Psoas muscle (tissue), 8 donors: Measurements from ENCODE around the gene SLC6A8. TPM values are rescaled to one million over a fixed set of nuclear protein-coding genes. Genes with fewer than 3 reads are reported as not detected.
A peak's percentile ranks its signal among the peaks of the same experiment; 100 is the strongest.

Source experiments
- ATAC-seq, 4 donors: fragments of 200-7000 bp; cut with Tn5 transposase; one replicate each; pipeline ENCODE4 v1.9.1; 2020; ENCODE audit warnings: moderate library complexity in 3 of 4, mild to moderate bottlenecking in 2 of 4
- DNase-seq, 2 donors: peaks; one replicate each; pipeline ENCODE4 v3.0.0-alpha.2; 2020
- H3K27ac ChIP-seq: fragments of 200-600 bp; one replicate; pipeline ENCODE4 v1.8.0; 2022
- H3K27me3 ChIP-seq, 3 donors: fragments of 200-600 bp in 1 of 3; one replicate each; pipeline versions ENCODE4 v1.6.1 to v1.8.0; 2013 to 2022; ENCODE audit warnings: low read length in 2 of 3, mild to moderate bottlenecking in 2 of 3, moderate library complexity in 1 of 3; ENCODE audit not compliant: insufficient read depth in 3 of 3
- H3K36me3 ChIP-seq, 2 donors: fragments of 200-600 bp in 1 of 2; one replicate each; pipeline versions ENCODE4 v1.6.1 to v1.8.0; 2013 to 2022; ENCODE audit warnings: low read depth in 1 of 2, mild to moderate bottlenecking in 1 of 2, moderate library complexity in 1 of 2; ENCODE audit not compliant: insufficient read depth in 1 of 2
- H3K4me1 ChIP-seq: fragments of 200-600 bp; one replicate; pipeline ENCODE4 v1.8.0; 2022
- H3K4me3 ChIP-seq: fragments of 200-600 bp; one replicate; pipeline ENCODE4 v1.8.0; 2022; ENCODE audit warnings: mild to moderate bottlenecking
- H3K9me3 ChIP-seq: fragments of 200-600 bp; one replicate; pipeline ENCODE4 v1.8.0; 2022
- WGBS, 3 donors: extraction: QIAGEN DNeasy Blood & Tissue Kit; methylation state at CpG; one replicate each; pipeline versions ENCODE4 v1.1.6 to v1.1.7; 2013; 5-methylcytosine and 5-hydroxymethylcytosine counted together
- intact Hi-C, 2 donors: fragments of 100-400 bp; cut with DNase I; formaldehyde crosslinking; loops; one replicate each; pipeline versions ENCODE4 v1.11.0 to v1.14.2; 2022
- polyA plus RNA-seq, 3 donors: library from polyadenylated mRNA; stranded (reverse); fragments of 200-250 nt; gene quantifications; one replicate each; pipeline ENCODE4 v1.2.3, GENCODE V29; 2013
- total RNA-seq, 4 donors: library from RNA; stranded (reverse); fragmentation: NEBNext Ultra II Directional in 2 of 4; extraction: Animal tissue kit (Norgen Biotek cat#: 25700) in 2 of 4; gene quantifications; one replicate each; pipeline versions ENCODE4 v1.2.1 to v1.2.4, GENCODE V29; 2021 to 2023
- TF ChIP-seq, protein P1 (sequence below): fragments of 200-600 bp; IDR thresholded peaks from one replicate; pipeline ENCODE4 v1.8.0; 2022; ENCODE audit warnings: antibody characterized with exemption
- donor health status: healthy with polysubstance abuse.
- donor health status: DM: no; HTN: no; CAD: no; lungs with moderate emphysema.
- donor health status: Bipolar disorder and iron deficiency.
- donor health status: healthy.
- donor health status: DM: yes; HTN: yes; CAD: no.
- donor health status: DM: no; HTN: no; CAD: no.
- donor health status: DM: no; HTN: no; CAD: no.
- donor health status: DM: yes; HTN: yes; CAD: no.

Gene SLC6A8
- total and polyA plus RNA-seq, 7 donors = 82.2 to 256 (median 104) TPM

DNA sequence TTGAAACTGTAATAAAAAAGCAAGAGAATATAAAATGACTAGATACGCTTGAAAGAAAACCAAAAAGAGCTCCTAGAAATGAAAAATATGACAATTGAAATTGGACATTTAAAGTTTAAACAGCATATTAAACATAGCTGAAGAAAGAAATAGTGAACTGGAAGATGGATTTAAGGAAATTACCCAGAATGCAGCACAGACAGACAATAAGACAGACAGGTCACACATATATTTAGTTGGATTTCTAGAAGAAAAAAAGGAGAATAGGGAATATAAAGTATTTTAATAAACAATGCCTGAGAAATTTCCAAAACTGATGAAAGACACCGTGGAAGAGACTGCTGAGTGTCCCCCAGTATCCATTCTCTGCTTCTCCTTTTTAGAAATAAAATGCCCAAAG lies 34.2 kb upstream of the SLC6A8 start:
- peaks cover 0 to 7% (median 0%) of the 10 kb centered on the region in 3 donors for H3K27me3 ChIP-seq
- H3K4me1 ChIP-seq = no peaks in the 10 kb centered on the region
- WGBS, 3 donors = 83 to 92% (median 90%) methylated on average over 2 of the region's 2 CpGs
- no peaks in the 10 kb centered on the region for H3K36me3 ChIP-seq
- no peak overlapping the region for H3K4me3 ChIP-seq
- TF ChIP-seq, protein P1, sequence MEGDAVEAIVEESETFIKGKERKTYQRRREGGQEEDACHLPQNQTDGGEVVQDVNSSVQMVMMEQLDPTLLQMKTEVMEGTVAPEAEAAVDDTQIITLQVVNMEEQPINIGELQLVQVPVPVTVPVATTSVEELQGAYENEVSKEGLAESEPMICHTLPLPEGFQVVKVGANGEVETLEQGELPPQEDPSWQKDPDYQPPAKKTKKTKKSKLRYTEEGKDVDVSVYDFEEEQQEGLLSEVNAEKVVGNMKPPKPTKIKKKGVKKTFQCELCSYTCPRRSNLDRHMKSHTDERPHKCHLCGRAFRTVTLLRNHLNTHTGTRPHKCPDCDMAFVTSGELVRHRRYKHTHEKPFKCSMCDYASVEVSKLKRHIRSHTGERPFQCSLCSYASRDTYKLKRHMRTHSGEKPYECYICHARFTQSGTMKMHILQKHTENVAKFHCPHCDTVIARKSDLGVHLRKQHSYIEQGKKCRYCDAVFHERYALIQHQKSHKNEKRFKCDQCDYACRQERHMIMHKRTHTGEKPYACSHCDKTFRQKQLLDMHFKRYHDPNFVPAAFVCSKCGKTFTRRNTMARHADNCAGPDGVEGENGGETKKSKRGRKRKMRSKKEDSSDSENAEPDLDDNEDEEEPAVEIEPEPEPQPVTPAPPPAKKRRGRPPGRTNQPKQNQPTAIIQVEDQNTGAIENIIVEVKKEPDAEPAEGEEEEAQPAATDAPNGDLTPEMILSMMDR = no peak
- DNase-seq = no peak
- H3K9me3 ChIP-seq = peaks cover 12% of the 10 kb centered on the region
- no peak overlapping the region for H3K27ac ChIP-seq
- intact Hi-C loops = no loop called here
- ATAC-seq = no peak

DNA sequence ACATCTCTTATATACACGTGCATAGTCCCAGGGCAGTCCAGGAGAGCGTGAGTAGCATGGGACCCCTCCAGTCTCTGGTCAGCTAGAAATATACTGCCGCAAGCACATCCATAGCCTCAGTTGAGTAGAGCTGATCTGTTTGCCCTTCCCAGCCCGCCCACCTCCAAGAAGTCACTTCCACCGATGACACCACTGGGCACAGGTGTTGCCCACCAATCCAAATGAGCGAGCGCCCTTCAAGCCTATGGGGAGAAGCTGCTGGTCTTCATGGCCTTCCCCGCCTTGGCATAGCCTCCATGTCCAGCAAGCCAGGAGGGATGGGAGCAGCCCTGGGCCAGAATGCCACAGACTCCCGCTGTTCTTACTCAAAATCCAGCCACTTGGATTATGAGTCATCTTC lies 30.6 kb upstream of the SLC6A8 start:
- Histone ChIP-seq H3K9me3 (peaks cover 12% of the 10 kb centered on the region), H3K36me3 (no peaks in the 10 kb centered on the region), H3K4me3 (no peak overlapping the region), H3K27me3 (peaks cover 0 to 21% (median 0%) of the 10 kb centered on the region in 3 donors), H3K4me1 (no peaks in the 10 kb centered on the region), H3K27ac (no peak overlapping the region)
- no peak for DNase-seq
- ATAC-seq = no peak
- TF ChIP-seq, protein P1 = no peak
- intact Hi-C loops = no loop called here
- WGBS, 3 donors = 81 to 88% (median 82%) methylated on average over 9 of the region's 9 CpGs

DNA sequence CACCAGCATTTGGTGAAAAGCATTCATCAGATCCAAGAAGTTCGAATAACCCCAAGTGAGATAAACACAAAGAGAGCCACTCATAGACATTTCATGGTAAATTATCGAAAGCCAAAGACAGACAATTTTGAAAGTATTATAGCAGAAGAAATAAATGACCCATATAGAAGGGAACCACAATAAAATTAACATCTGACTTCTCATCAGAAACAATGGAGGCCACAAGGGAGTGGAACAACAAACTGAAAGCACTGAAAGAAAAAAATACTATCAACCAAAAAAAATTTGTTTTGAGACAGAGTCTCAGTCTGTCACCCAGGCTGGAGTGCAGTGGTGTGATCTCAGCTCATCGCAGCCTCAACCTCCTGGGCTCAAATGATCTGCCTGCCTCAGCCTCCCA lies 28.5 kb upstream of the SLC6A8 start:
- DNase-seq (no peak), ATAC-seq (no peak)
- 76 to 94% (median 93%) methylated on average over 3 of the region's 3 CpGs for WGBS, 3 donors
- Histone ChIP-seq H3K4me3 (no peak overlapping the region), H3K4me1 (no peaks in the 10 kb centered on the region), H3K27ac (no peak overlapping the region), H3K9me3 (peaks cover under 1% of the 10 kb centered on the region), H3K27me3 (peaks cover 0 to 33% (median 0%) of the 10 kb centered on the region in 3 donors), H3K36me3 (no peaks in the 10 kb centered on the region)
- intact Hi-C loops = no loop called here
- TF ChIP-seq, protein P1 = no peak

DNA sequence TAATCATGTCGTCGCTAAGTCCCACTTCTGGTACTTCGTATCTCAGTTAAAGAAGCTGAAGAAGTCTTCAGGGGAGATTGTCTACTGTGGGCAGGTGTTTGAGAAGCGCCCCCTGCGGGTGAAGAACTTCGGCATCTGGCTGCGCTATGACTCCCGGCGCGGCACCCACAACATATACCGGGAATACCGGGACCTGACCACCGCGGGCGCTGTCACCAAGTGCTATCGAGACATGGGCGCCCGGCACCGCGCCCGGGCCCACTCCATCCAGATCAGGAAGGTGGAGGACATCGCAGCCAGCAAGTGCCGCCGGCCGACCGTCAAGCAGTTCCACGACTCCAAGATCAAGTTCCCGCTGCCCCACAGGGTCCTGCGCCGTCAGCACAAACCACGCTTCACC lies 25.5 kb upstream of the SLC6A8 start:
- DNase-seq (peak in 1 of 2 donors; percentile 43), ATAC-seq (peak in 1 of 4 donors; percentile 47)
- H3K9me3 ChIP-seq = no peaks in the 10 kb centered on the region
- peaks cover 0 to 39% (median 0%) of the 10 kb centered on the region in 3 donors for H3K27me3 ChIP-seq
- intact Hi-C loops = loop anchor here in 1 of 2 donors (10.0 kb wide), 2 partner anchors 627 to 717 kb away; no protein-coding TSS in a partner anchor
- no peaks in the 10 kb centered on the region for H3K36me3 ChIP-seq
- WGBS, 3 donors = 4 to 25% (median 5%) methylated on average over 20 to 31 of the region's 31 CpGs
- H3K27ac ChIP-seq = no peak overlapping the region
- TF ChIP-seq, protein P1 = peak; percentile 36
- no peak overlapping the region for H3K4me3 ChIP-seq
- H3K4me1 ChIP-seq = no peaks in the 10 kb centered on the region

DNA sequence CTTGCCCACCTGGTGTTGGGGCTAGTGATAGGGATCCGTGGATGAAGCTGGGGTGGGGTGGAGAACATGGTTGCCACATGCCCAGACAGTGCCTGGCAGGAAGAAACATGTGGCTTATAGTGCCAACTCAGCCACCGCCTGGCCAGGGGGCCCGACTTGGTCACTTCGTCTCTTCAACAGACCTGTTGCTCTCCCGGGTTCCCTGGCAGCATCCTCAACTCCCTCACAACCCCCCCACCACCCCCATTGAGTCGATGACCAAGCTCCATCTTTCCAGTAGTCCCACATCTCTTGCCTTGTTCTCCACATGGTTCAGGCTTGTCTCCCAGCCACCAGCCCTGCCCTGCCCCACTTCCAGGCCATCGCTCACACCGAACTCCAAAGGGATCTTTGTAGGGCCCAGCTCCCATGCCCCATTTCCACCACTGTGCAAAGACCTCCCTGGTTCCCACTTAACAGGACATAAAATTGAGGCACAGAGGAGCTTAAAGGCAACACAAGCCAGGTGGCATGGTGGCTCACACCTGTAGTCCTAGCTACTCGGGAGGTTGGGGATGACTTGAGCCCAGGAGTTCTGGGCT lies 21.9 kb upstream of the SLC6A8 start:
- H3K36me3 ChIP-seq = no peaks in the 10 kb centered on the region
- no peaks in the 10 kb centered on the region for H3K9me3 ChIP-seq
- H3K4me1 ChIP-seq = no peaks in the 10 kb centered on the region
- no peak overlapping the region for H3K4me3 ChIP-seq
- intact Hi-C loops = loop anchor here (5.0 to 10.0 kb wide), 5 partner anchors 54 to 721 kb away; no protein-coding TSS in a partner anchor
- no peak for ATAC-seq
- 63 to 71% (median 64%) methylated on average over 6 to 9 of the region's 9 CpGs for WGBS, 3 donors
- no peak overlapping the region for H3K27ac ChIP-seq
- peaks cover 0 to 32% (median 0%) of the 10 kb centered on the region in 3 donors for H3K27me3 ChIP-seq
- TF ChIP-seq, protein P1 = no peak
- no peak for DNase-seq
